Measurements from ENCODE around the gene PTPN6. TPM values are rescaled to one million over a fixed set of nuclear protein-coding genes. Genes with fewer than 3 reads are reported as not detected.

PTPN6 gene
- total and polyA plus RNA-seq, 9 of the 15 experiments (the other 6 are each of a cell fraction or from before 2014, with no cell fraction given) = 1.5 to 5.1 (median 3.9) TPM

GRCh38 chr12:6963791-6964413, 12.7 kb downstream of the PTPN6 start (continued):
- TF ChIP-seq ZNF311 (CRISPR knock-in tag; IDR thresholded peaks at IDR 0.05) (peak; percentile 69), ZNF76 (CRISPR knock-in tag; IDR thresholded peaks at IDR 0.05; ENCODE audit: borderline replicate concordance) (0 out of 2 replicates have a peak, but pooled peaks have one; percentile 47), FOXA3 (CRISPR knock-in tag; conservative IDR thresholded peaks at IDR 0.05 in 1 of 2, IDR thresholded peaks at IDR 0.05 in 1 of 2) (no peak), CREB5 (CRISPR knock-in tag; IDR thresholded peaks at IDR 0.05) (no peak), ZNF766 (CRISPR knock-in tag; conservative IDR thresholded peaks at IDR 0.05) (peak; percentile 86), CGGBP1 (CRISPR knock-in tag; IDR thresholded peaks at IDR 0.05) (no peak), ZNF449 (CRISPR knock-in tag; IDR thresholded peaks at IDR 0.05) (no peak), PHB2 (IDR thresholded peaks at IDR 0.05; ENCODE audit: low read depth) (no peak), DMBX1 (CRISPR knock-in tag; IDR thresholded peaks at IDR 0.05; ENCODE audit: borderline replicate concordance) (peak; percentile 74; the same call in 1 of the 2 replicates), ARID2 (IDR thresholded peaks at IDR 0.05) (no peak), BDP1 (IDR thresholded peaks at IDR 0.05; ENCODE audit: insufficient read depth, insufficient read length) (no peak), YY1 (IDR thresholded peaks at IDR 0.05; ENCODE audit: borderline replicate concordance in 1 of 3, control insufficient read depth in 1 of 3, extremely low read depth in 1 of 3, insufficient read depth in 3 of 3, insufficient read length in 1 of 3, insufficient replicate concordance in 2 of 3, low read depth in 1 of 3, low read length in 2 of 3) (peak; percentile 13 to 82 (median 28)), MAZ (CRISPR knock-in tag; conservative IDR thresholded peaks at IDR 0.05 in 1 of 2, IDR thresholded peaks at IDR 0.05 in 1 of 2) (peak in 1 of 2 experiments; percentile 62; a peak in 1 of 4 replicates), GABPB1 (CRISPR knock-in tag; IDR thresholded peaks at IDR 0.05) (no peak), C11orf30 (IDR thresholded peaks at IDR 0.05; ENCODE audit: low read depth) (no peak), L3MBTL2 (IDR thresholded peaks at IDR 0.05) (no peak), ZNF583 (CRISPR knock-in tag; IDR thresholded peaks at IDR 0.05) (peak; percentile 79; the same call in 1 of the 2 replicates), PTTG1 (tag; IDR thresholded peaks at IDR 0.05; ENCODE audit: low read depth) (0 out of 2 replicates have a peak, but pooled peaks have one; percentile 46), XRCC4 (IDR thresholded peaks at IDR 0.05; ENCODE audit: extremely low read depth, insufficient read depth, insufficient read length) (no peak)
- TF ChIP-seq, protein P1, sequence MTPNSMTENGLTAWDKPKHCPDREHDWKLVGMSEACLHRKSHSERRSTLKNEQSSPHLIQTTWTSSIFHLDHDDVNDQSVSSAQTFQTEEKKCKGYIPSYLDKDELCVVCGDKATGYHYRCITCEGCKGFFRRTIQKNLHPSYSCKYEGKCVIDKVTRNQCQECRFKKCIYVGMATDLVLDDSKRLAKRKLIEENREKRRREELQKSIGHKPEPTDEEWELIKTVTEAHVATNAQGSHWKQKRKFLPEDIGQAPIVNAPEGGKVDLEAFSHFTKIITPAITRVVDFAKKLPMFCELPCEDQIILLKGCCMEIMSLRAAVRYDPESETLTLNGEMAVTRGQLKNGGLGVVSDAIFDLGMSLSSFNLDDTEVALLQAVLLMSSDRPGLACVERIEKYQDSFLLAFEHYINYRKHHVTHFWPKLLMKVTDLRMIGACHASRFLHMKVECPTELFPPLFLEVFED (CRISPR knock-in tag; conservative IDR thresholded peaks at IDR 0.05) = no peak
- TF ChIP-seq, protein P2, sequence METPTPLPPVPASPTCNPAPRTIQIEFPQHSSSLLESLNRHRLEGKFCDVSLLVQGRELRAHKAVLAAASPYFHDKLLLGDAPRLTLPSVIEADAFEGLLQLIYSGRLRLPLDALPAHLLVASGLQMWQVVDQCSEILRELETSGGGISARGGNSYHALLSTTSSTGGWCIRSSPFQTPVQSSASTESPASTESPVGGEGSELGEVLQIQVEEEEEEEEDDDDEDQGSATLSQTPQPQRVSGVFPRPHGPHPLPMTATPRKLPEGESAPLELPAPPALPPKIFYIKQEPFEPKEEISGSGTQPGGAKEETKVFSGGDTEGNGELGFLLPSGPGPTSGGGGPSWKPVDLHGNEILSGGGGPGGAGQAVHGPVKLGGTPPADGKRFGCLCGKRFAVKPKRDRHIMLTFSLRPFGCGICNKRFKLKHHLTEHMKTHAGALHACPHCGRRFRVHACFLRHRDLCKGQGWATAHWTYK (CRISPR knock-in tag; IDR thresholded peaks at IDR 0.05) = peak; percentile 56; the same call in 1 of the 2 replicates

Data from K562 (cell line).